C4-2B (cell line): ENCODE data around the gene ATP2A2.
"Not testable (repeated sequence)": the region's sequence is repeated elsewhere in the genome, so short reads cannot be mapped to it uniquely, and the experiment has no call there.

ENCODE experiments used
- H3K27ac ChIP-seq: fragments of 450-650 bp; 2 replicates; pipeline ENCODE4 v1.5.1; 2017
- ZFX ChIP-seq: fragments of 450-650 bp; IDR thresholded peaks from 2 replicates; pipeline ENCODE4 v1.6.1; 2017
- TF ChIP-seq, protein P1 (sequence below): fragments of 450-650 bp; conservative IDR thresholded peaks from 2 replicates; pipeline ENCODE4 v1.5.1; 2017; ENCODE audit warnings: mild to moderate bottlenecking

Gene ATP2A2

DNA sequence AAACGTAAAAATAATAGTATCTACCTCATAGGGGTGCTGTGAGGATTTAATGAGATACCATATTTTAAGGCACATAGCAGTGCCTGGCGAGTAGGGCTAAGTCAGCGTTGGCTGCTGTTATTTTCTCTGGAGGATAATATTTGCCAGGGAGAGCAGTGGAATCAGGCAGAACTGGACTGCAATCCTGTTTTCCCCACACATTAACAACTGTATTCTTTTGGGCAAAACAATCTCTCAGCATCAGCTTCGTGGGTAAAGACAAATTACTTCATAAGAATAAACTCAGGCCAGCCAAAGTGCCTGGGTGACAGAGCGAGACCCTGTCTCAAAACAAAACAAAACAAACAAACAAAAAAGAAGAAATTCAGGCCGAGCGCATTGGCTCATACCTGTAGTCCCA is 29.7 kb upstream of the ATP2A2 start:
- H3K27ac ChIP-seq: no peak overlapping the region
- TF ChIP-seq ZFX: no peak
- TF ChIP-seq, protein P1, sequence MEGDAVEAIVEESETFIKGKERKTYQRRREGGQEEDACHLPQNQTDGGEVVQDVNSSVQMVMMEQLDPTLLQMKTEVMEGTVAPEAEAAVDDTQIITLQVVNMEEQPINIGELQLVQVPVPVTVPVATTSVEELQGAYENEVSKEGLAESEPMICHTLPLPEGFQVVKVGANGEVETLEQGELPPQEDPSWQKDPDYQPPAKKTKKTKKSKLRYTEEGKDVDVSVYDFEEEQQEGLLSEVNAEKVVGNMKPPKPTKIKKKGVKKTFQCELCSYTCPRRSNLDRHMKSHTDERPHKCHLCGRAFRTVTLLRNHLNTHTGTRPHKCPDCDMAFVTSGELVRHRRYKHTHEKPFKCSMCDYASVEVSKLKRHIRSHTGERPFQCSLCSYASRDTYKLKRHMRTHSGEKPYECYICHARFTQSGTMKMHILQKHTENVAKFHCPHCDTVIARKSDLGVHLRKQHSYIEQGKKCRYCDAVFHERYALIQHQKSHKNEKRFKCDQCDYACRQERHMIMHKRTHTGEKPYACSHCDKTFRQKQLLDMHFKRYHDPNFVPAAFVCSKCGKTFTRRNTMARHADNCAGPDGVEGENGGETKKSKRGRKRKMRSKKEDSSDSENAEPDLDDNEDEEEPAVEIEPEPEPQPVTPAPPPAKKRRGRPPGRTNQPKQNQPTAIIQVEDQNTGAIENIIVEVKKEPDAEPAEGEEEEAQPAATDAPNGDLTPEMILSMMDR: no peak

- H3K27ac ChIP-seq: no peak overlapping the region
- TF ChIP-seq, protein P1: no peak
- no peak for TF ChIP-seq ZFX
Observed at GRCh38 chr12:110252716-110253115, 28.3 kb upstream of the ATP2A2 start.

- TF ChIP-seq, protein P1: no peak
- no peak for TF ChIP-seq ZFX
Observed at GRCh38 chr12:110253176-110253575, 27.9 kb upstream of the ATP2A2 start.

GRCh38 chr12:110254971-110255540 is 26.0 kb upstream of the ATP2A2 start:
- H3K27ac ChIP-seq: no peak overlapping the region
- TF ChIP-seq, protein P1: no peak
- TF ChIP-seq ZFX: no peak

More at GRCh38 chr12:110253176-110253575, 27.9 kb upstream of the ATP2A2 start:
- H3K27ac ChIP-seq: no peak overlapping the region

- not testable (repeated sequence) for H3K27ac ChIP-seq
Observed at GRCh38 chr12:110255890-110256456, 25.1 kb upstream of the ATP2A2 start.

- no peak overlapping the region for H3K27ac ChIP-seq
Observed at GRCh38 chr12:110256780-110257431, 24.1 kb upstream of the ATP2A2 start.

GRCh38 chr12:110258466-110258865 is 22.6 kb upstream of the ATP2A2 start:
- no peak overlapping the region for H3K27ac ChIP-seq
- TF ChIP-seq ZFX: no peak
- TF ChIP-seq, protein P1: no peak

More at GRCh38 chr12:110256780-110257431, 24.1 kb upstream of the ATP2A2 start:
- TF ChIP-seq, protein P1: no peak
